Caki2 (cell line): Measurements from ENCODE around the gene NUDT8. TPM values are rescaled to one million over a fixed set of nuclear protein-coding genes. Genes with fewer than 3 reads are reported as not detected.
"Not testable (repeated sequence)": the region's sequence is repeated elsewhere in the genome, so short reads cannot be mapped to it uniquely, and the experiment has no call there.

Experiments used
- DNase-seq: peaks from one replicate; pipeline ENCODE4 v3.0.0-alpha.2; 2015; ENCODE audit warnings: low read depth
- in situ Hi-C: cut with HindIII; loops from 2 replicates; pipeline ENCODE4 v1.10.0; 2016; ENCODE audit warnings: low sequenced_read_pairs, low pct_unique_long_range_greater_than_20kb, mixed read lengths
- total RNA-seq: library from RNA; depleted of rRNA; stranded (reverse); fragments of >200 nt; shearing (Covaris generic); gene quantifications from 2 replicates; pipeline ENCODE4 v1.2.3, GENCODE V29; 2014; ENCODE audit warnings: low replicate concordance

Gene NUDT8
- total RNA-seq, 1 experiment from 2014 or later = 52.9 TPM

DNA sequence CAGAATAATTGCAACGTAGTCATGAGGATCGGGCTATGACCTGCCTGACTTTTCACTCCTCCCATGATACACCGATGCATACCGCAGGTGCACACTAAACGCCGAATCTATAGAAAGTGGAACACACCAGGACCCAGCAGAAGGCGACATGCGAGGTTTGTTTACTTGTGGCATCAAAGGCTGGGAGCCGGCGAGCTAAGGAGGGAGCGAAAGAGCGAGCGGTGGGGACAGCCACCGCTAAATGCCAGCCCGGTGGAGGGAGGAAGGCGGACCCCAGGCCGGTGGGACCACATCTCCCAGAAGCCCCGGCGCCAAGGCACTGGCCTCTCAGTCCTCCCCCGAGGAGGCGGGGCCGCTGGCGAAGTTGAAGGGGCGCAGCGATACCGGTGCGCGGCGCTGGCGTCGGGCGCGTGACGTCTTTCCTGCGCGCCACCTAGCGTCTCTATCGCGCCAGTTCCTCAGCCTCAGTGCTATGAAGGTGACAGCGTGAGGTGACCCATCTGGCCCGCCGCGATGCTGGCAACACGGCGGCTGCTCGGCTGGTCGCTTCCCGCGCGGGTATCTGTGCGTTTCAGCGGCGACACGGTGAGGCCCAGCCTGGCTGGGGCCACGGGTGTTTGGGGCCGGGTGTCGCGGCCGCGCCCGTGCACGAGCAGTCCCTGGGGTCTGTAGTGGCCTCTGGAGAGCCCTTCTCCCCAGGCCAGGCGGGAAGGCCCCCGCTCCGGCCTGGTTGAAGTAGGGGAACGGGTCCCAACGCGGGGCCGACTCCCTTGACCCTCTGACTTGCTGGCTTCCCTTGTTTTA, 23.0 kb downstream of the NUDT8 start, which contains the start of gene NDUFV1:
TSS of gene NDUFV1 (plus strand) at position 445 of the 804 bp plus-strand sequence. CDS start at position 514, 69 bp downstream.
- in situ Hi-C loops = no loop called here
- DNase-seq = peak; percentile 86

DNA sequence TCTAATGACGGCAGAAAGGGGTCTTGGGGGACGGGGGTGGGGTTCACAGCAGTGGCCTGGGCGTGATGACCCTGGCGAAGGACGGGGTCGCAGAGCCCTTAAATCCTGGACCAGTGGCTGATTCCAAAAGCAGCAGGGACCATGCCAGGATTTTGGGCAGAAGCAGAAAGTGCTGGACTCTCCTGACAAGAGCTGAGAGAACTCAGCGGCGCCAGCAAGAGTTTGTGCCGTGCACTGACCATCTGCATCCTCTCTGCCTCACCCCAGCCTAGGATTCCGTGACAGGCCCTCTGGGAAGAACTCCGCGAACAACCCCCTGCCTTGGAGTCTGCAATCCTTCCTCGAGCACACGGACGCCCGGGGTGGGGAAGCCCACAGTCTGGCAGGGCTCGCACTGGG, 23.6 kb downstream of the NUDT8 start:
- in situ Hi-C loops = no loop called here
- DNase-seq = no peak

DNA sequence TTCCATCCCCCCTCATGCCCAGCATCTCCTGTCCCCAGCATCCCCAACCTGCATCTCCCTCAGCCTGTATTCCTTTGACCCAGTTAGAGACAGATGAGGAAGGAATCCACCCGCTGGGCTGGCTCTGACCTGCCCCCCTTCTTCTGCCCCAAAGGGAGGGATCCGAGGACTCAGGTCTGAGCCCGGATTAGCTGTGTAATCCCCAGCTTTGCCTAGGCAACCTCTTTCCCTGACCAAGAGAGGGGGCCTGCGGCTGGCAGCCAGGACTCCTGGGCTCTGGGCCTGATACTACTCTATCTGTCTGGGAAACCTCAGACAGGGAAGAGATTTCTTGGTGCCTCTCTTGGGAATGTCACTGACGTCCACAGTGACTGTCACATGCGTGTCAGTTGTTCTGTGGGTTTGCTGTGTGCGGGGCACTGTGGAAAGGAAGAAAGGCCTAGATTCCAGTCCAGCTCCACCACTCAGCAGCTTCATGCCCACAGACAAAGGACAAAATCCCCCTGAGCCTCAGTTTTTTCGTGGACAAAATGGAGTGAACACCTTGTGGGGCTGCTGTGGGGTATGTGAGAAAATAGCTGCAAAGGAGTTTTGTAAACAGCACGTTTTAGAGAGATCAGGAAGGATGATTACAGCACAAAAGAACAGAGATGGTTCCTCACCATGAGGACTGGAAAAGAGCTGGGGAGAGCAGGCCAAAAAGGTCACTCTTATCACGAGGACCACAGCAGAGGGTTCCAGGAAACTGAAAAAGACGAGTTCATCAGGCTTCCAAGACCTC, 24.3 kb downstream of the NUDT8 start:
- in situ Hi-C loops = no loop called here

GRCh38 chr11:67604815-67605214, 24.9 kb downstream of the NUDT8 start:
- in situ Hi-C loops = no loop called here
- no peak for DNase-seq

More for the DNA sequence above, 24.3 kb downstream of the NUDT8 start:
- no peak for DNase-seq

DNA sequence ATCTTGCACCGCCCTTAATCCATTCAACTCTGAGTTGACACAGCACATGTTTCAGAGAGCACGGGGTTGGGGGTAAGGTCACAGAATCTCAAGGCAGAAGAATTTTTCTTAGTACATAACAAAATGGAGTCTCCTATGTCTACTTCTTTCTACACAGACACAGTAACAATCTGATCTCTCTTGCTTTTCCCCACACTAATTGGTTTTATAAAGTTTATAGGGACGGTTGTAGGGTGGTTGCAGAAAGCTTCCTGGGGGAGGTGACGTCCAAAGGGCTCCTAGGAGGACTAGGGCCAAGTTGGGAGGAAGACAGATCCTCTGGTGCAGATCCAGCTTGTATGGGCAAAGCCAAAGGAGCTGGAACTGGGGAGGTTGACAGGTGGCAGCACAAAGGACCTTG, 25.6 kb downstream of the NUDT8 start:
- DNase-seq, in situ Hi-C loops: not testable (repeated sequence)

DNA sequence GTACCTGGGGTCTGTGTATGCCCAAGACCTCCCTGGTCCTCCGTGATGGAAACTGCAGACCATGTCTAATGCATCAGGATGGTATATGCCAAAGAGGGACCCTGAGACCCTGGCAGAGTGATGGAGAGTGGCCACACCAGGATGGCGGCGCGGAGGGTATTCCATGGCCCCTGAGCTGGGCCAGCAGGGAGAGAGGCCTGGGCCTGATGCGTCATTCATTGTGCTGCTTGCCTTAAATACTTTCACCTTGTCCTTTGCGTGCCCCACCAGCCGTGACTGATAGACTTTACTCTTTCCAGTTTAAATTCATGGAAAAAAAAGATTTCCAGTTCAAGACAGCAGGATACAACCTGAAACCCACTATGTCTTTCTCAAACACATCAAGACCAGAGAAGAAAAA, 28.6 kb downstream of the NUDT8 start:
- DNase-seq = no peak
- in situ Hi-C loops = no loop called here

DNA sequence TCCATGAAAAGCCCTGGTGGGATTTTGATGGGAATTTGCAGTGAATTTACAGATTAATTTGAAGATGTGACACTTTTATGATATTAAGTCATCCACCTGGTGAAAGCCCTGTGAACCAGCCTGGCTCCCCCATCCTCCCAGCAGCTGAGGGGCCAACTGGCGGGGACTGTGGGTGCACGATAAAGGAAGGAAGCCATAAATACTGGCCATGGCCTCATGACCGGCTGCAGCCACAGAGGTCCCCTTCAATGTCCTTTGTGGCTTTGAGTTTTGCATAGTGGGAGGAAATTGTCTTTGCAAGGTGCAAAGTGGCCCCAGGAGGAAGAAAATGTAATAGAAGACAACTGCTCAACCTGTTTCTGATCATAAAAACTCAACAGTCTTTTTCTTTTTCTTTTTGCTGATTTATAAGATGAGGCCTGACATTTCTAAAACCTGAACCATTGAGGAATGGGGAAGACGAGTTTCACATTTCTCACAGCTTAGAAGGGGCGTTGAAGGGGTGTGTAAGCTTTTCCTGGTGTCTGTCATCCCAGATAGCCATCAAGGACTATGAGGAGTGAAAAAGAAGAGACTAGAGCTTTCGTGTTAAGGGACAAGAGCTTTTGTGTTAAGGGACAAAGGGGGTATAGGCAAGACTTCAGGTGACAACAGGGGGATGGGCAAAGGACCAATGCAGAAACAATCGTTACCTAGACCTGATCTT, 29.3 kb downstream of the NUDT8 start:
- in situ Hi-C loops = no loop called here

DNA sequence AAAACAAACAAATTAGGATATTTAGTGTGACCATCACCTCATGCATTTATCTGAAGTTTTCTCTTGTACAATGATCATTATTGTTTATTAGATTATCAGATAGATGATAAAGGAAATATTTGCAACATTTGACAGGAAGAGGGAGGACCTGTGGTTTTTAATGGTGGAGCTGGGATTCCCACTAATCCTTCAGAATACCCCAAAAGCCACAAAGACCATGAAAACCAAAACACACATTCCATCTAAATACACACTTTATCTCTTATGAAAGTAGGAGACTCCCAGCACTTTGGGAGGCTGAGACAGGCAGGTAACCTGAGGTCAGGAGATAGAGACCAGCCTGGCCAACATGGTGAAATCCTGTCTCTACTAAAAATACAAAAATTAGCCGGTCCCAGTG, 30.6 kb downstream of the NUDT8 start:
- in situ Hi-C loops = no loop called here
- no peak for DNase-seq

More for the DNA sequence above, 29.3 kb downstream of the NUDT8 start:
- no peak for DNase-seq

- in situ Hi-C loops, DNase-seq: not testable (repeated sequence)
These were observed 31.8 kb downstream of the NUDT8 start for GRCh38 chr11:67597963-67598362.

DNA sequence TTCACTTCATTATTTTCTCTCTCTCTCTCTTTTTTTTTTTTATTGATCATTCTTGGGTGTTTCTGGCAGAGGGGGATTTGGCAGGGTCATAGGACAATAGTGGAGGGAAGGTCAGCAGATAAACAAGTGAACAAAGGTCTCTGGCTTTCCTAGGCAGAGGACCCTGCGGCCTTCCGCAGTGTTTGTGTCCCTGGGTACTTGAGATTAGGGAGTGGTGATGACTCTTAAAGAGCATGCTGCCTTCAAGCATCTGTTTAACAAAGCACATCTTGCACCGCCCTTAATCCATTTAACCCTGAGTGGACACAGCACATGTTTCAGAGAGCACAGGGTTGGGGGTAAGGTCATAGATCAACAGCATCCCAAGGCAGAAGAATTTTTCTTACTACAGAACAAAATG, 32.3 kb downstream of the NUDT8 start:
- DNase-seq, in situ Hi-C loops: not testable (repeated sequence)

GRCh38 chr11:67596753-67597300, 32.9 kb downstream of the NUDT8 start:
- DNase-seq = no peak
- in situ Hi-C loops = no loop called here

GRCh38 chr11:67594480-67594879, 35.3 kb downstream of the NUDT8 start:
- no peak for DNase-seq

GRCh38 chr11:67593565-67593905, 36.2 kb downstream of the NUDT8 start:
- no peak for DNase-seq
- in situ Hi-C loops = no loop called here

More at GRCh38 chr11:67594480-67594879, 35.3 kb downstream of the NUDT8 start:
- in situ Hi-C loops = no loop called here

GRCh38 chr11:67592880-67593564, 36.7 kb downstream of the NUDT8 start:
- in situ Hi-C loops = no loop called here
- no peak for DNase-seq

- in situ Hi-C loops, DNase-seq: not testable (repeated sequence)
These were observed 40.8 kb downstream of the NUDT8 start for GRCh38 chr11:67588899-67589415.

DNA sequence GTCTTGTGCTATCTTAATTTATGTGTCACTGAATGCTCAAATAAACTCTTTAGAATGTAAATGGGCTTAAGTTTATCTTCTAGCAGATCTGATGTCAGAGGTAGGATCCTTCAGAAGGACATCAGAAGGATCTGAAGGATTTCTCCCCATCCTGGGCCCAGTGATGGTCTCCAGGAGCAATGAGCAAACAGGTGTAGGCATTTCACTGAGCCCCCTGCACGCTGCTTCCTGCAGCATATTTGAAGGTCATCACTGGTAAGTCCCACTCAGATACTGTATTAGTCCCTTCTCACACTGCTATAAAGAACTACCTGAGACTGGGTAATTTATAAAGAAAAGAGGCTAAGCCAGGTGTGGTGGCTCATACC, 41.6 kb downstream of the NUDT8 start:
- in situ Hi-C loops = no loop called here
- DNase-seq = no peak

DNA sequence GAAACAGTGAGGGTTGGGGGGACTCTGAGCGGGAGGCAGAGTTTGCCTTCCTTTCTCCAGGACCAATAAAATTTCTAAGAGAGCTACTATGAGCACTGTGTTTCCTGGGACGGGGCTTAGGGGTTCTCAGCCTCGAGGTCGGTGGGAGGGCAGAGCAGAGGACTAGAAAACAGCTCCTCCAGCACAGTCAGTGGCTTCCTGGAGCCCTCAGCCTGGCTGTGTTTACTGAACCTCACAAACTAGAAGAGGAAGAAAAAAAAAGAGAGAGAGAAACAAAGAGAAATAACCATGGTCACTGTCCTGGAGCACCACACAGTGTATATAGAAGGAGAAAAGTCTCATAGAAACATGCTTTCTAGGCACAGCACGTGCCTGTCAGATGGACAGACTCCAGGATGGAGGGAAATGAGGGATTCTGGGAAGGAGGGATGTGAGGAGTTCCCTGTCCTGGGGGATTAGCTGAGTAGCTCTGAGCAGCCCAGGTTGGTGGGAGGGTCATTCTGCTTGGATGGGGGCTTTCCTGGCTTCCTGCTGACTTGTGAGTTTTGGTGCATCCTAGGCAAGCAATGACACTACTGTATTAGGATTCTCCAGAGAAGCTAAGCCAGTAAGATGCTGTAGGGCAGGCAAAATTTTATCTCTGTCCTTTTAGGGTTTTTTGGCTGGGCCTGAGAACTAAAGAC, 43.0 kb downstream of the NUDT8 start:
- in situ Hi-C loops = no loop called here
- DNase-seq = no peak
